ENCODE data around the gene TCP11L2. TPM values are rescaled to one million over a fixed set of nuclear protein-coding genes. Genes with fewer than 3 reads are reported as not detected.

TCP11L2 gene
- total RNA-seq, 3 donors from 2014 or later (not counting 1 experiment from before 2014, with no cell fraction given): 68.8 to 97.7 (median 71.1) TPM

DNA sequence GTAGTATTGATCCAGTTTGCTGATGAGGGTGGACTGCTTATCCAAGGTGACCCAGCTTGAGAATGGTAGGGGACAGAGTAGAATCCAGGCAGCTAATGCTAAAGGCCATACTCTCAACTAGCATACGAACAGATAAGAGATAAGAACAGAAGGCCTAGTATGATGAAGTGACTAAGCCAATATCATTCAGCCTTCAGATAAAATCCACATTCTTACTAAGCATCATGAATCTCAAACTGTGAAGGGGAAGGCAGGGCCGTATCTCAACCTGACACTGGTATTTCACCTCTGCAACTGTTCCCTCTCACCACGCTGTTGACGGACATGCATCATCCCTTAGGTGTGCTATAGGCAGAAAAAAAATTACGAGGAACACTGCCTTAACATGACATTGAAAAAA lies 46.6 kb upstream of the TCP11L2 start:
- no peak overlapping the region for H3K4me3 ChIP-seq (ENCODE audit: low read length)
- DNase-seq (no peak), ATAC-seq (peak in 1 of 3 donors; percentile 52)
- H3K27me3 ChIP-seq (ENCODE audit: control insufficient read depth, insufficient read depth, low read length): no peaks in the 10 kb centered on the region
- H3K27ac ChIP-seq (ENCODE audit: low read length): no peak overlapping the region
- no peaks in the 10 kb centered on the region for H3K9me3 ChIP-seq (ENCODE audit: control insufficient read depth, insufficient read depth, low read length)
- 90% methylated on average over 5 of the region's 5 CpGs for WGBS (ENCODE audit: insufficient coverage)
- intact Hi-C loops (cut with micrococcal nuclease): no loop called here
- Mint-ChIP-seq H3K27ac (no peak overlapping the region), H3K9me3 (no peaks in the 10 kb centered on the region), H3K4me1 (no peaks in the 10 kb centered on the region), H3K36me3 (no peaks in the 10 kb centered on the region), H3K27me3 (ENCODE audit: low read depth in 2 of 2) (peaks cover 0 to under 1% of the 10 kb centered on the region in 2 donors), H3K4me3 (no peak overlapping the region)
- no peaks in the 10 kb centered on the region for H3K4me1 ChIP-seq (ENCODE audit: control insufficient read depth, insufficient read depth, low read length)
- H3K36me3 ChIP-seq (ENCODE audit: control insufficient read depth, insufficient read depth, low read length): no peaks in the 10 kb centered on the region
- TF ChIP-seq CTCF (IDR thresholded peaks at IDR 0.05): no peak

DNA sequence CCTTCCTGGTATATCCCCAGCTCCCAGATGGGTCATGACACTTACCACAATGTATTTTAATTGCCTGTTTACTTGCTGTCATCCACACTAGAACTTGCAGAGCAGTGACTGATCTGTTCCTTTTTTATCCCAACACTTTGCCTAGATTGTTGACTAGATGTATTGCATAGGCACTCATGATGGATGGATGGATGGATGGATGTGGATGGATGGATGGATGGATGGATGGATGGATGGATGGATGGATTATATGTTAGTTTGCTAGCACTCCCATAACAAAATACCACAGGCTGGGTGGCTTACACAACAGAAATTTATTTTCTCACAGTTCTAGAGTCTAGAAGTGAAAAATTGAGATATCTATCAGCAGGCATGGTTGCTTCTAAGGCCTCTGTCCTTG lies 46.0 kb upstream of the TCP11L2 start:
- no peak for TF ChIP-seq CTCF (IDR thresholded peaks at IDR 0.05)
- H3K4me1 ChIP-seq (ENCODE audit: control insufficient read depth, insufficient read depth, low read length): no peaks in the 10 kb centered on the region
- H3K9me3 ChIP-seq (ENCODE audit: control insufficient read depth, insufficient read depth, low read length): no peaks in the 10 kb centered on the region
- H3K27me3 ChIP-seq (ENCODE audit: control insufficient read depth, insufficient read depth, low read length): no peaks in the 10 kb centered on the region
- intact Hi-C loops (cut with micrococcal nuclease): no loop called here
- no peaks in the 10 kb centered on the region for H3K36me3 Mint-ChIP-seq
- no peak overlapping the region for H3K4me3 Mint-ChIP-seq
- no peak overlapping the region for H3K4me3 ChIP-seq (ENCODE audit: low read length)
- no peaks in the 10 kb centered on the region for H3K36me3 ChIP-seq (ENCODE audit: control insufficient read depth, insufficient read depth, low read length)
- DNase-seq (no peak), ATAC-seq (no peak)
- H3K4me1 Mint-ChIP-seq: no peaks in the 10 kb centered on the region
- H3K27me3 Mint-ChIP-seq (ENCODE audit: low read depth in 2 of 2): peaks cover 0 to 4% of the 10 kb centered on the region in 2 donors
- H3K27ac ChIP-seq (ENCODE audit: low read length): no peak overlapping the region
- H3K27ac Mint-ChIP-seq: no peak overlapping the region
- no peaks in the 10 kb centered on the region for H3K9me3 Mint-ChIP-seq

DNA sequence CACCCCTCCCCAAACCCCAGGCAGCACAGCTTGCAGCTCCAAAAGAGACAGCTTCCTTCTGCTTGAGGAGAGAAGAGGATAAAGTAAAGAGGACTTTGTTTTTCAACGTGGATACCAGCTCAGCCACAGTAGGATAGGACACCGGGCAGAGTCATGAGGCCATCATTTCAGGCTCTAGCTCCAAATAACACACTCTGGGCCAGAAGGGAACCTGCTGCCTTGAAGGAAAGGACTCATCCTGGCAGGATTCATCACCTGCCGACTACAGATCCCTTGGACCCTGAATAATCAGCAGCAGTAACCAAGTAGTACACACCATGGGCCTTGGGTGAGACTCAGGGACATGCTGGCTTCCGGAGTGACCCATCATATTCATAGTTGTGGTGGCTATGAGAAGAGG lies 44.3 kb upstream of the TCP11L2 start:
- H3K27ac Mint-ChIP-seq: no peak overlapping the region
- WGBS (ENCODE audit: insufficient coverage): 85% methylated on average over 4 of the region's 4 CpGs
- intact Hi-C loops (cut with micrococcal nuclease): no loop called here
- H3K4me3 Mint-ChIP-seq: no peak overlapping the region
- no peaks in the 10 kb centered on the region for H3K36me3 Mint-ChIP-seq
- no peaks in the 10 kb centered on the region for H3K4me1 ChIP-seq (ENCODE audit: control insufficient read depth, insufficient read depth, low read length)
- no peak overlapping the region for H3K27ac ChIP-seq (ENCODE audit: low read length)
- ATAC-seq (no peak), DNase-seq (no peak)
- H3K27me3 Mint-ChIP-seq (ENCODE audit: low read depth in 2 of 2): peaks cover 4 to 11% of the 10 kb centered on the region in 2 donors
- no peaks in the 10 kb centered on the region for H3K36me3 ChIP-seq (ENCODE audit: control insufficient read depth, insufficient read depth, low read length)
- H3K27me3 ChIP-seq (ENCODE audit: control insufficient read depth, insufficient read depth, low read length): no peaks in the 10 kb centered on the region
- no peak overlapping the region for H3K4me3 ChIP-seq (ENCODE audit: low read length)
- no peak for TF ChIP-seq CTCF (IDR thresholded peaks at IDR 0.05)
- no peaks in the 10 kb centered on the region for H3K9me3 Mint-ChIP-seq
- H3K9me3 ChIP-seq (ENCODE audit: control insufficient read depth, insufficient read depth, low read length): no peaks in the 10 kb centered on the region
- no peaks in the 10 kb centered on the region for H3K4me1 Mint-ChIP-seq

DNA sequence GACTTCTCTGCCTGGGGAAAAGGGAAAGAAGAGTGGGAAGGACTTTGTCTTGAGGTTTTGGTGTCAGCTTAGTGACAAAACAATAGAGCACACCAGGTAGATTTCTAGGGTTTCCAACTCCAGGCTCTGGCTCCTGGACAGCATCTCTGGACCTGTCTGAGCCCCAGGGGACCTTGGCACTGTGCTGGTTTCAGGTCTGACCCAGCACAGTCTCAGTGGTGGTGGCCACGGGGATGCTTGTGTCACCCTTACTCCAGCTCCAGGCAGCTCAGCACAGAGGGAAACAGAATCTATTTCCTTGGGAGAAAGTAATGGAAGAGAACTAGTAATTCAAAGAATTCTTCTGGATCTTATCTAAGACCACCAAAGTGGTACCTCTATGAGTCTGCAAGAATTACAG lies 43.6 kb upstream of the TCP11L2 start:
- no peak for ATAC-seq
- TF ChIP-seq CTCF (IDR thresholded peaks at IDR 0.05): no peak
- H3K27me3 Mint-ChIP-seq (ENCODE audit: low read depth in 2 of 2): peaks cover 4 to 13% of the 10 kb centered on the region in 2 donors
- 80% methylated on average over 1 of the region's 1 CpG for WGBS (ENCODE audit: insufficient coverage)
- no peak overlapping the region for H3K27ac Mint-ChIP-seq
- intact Hi-C loops (cut with micrococcal nuclease): no loop called here
- no peak overlapping the region for H3K4me3 ChIP-seq (ENCODE audit: low read length)
- no peak overlapping the region for H3K27ac ChIP-seq (ENCODE audit: low read length)
- no peaks in the 10 kb centered on the region for H3K36me3 ChIP-seq (ENCODE audit: control insufficient read depth, insufficient read depth, low read length)
- no peaks in the 10 kb centered on the region for H3K4me1 ChIP-seq (ENCODE audit: control insufficient read depth, insufficient read depth, low read length)
- no peaks in the 10 kb centered on the region for H3K27me3 ChIP-seq (ENCODE audit: control insufficient read depth, insufficient read depth, low read length)
- no peaks in the 10 kb centered on the region for H3K4me1 Mint-ChIP-seq
- no peaks in the 10 kb centered on the region for H3K9me3 ChIP-seq (ENCODE audit: control insufficient read depth, insufficient read depth, low read length)
- no peaks in the 10 kb centered on the region for H3K9me3 Mint-ChIP-seq
- no peaks in the 10 kb centered on the region for H3K36me3 Mint-ChIP-seq
- no peak for DNase-seq
- no peak overlapping the region for H3K4me3 Mint-ChIP-seq
